Hindlimb muscle (tissue), 1 donor: Measurements from ENCODE around the gene ATP8B4. TPM values are rescaled to one million over a fixed set of nuclear protein-coding genes. Genes with fewer than 3 reads are reported as not detected.
"Not testable (repeated sequence)": the region's sequence is repeated elsewhere in the genome, so short reads cannot be mapped to it uniquely, and the experiment has no call there.

Experiments
- DNase-seq: peaks from one replicate; pipeline ENCODE4 v3.0.0-alpha.2; 2013
- polyA plus RNA-seq: library from polyadenylated mRNA; unstranded; fragments of 120-200 nt; gene quantifications from one replicate; pipeline ENCODE4 v1.2.1, GENCODE V29; 2013; ENCODE audit not compliant: insufficient read length

The ATP8B4 gene
- polyA plus RNA-seq, 1 donor = 4.3 TPM

- no peak for DNase-seq
Measured at GRCh38 chr15:50108461-50108860, 10.6 kb downstream of the ATP8B4 start.

- no peak for DNase-seq
Measured at GRCh38 chr15:50107591-50108408, 11.2 kb downstream of the ATP8B4 start.

- no peak for DNase-seq
Measured at GRCh38 chr15:50107157-50107556, 11.9 kb downstream of the ATP8B4 start.

- DNase-seq = no peak
Measured at GRCh38 chr15:50106457-50106856, 12.6 kb downstream of the ATP8B4 start.

GRCh38 chr15:50100486-50100885 lies 18.5 kb downstream of the ATP8B4 start:
- DNase-seq = no peak

GRCh38 chr15:50098545-50098944 lies 20.5 kb downstream of the ATP8B4 start:
- DNase-seq = no peak

GRCh38 chr15:50095938-50096821 lies 22.9 kb downstream of the ATP8B4 start:
- no peak for DNase-seq

- DNase-seq = not testable (repeated sequence)
Measured at GRCh38 chr15:50089386-50089785, 29.6 kb downstream of the ATP8B4 start.

- no peak for DNase-seq
Measured at GRCh38 chr15:50084932-50085331, 34.1 kb downstream of the ATP8B4 start.

- DNase-seq = no peak
Measured at GRCh38 chr15:50083424-50084025, 35.5 kb downstream of the ATP8B4 start.

GRCh38 chr15:50082066-50082465 lies 37.0 kb downstream of the ATP8B4 start:
- DNase-seq = peak; percentile 63

- DNase-seq = peak; percentile 25
Measured at GRCh38 chr15:50077651-50078050, 41.4 kb downstream of the ATP8B4 start.

GRCh38 chr15:50077176-50077575 lies 41.9 kb downstream of the ATP8B4 start:
- peak; percentile 19 for DNase-seq

GRCh38 chr15:50075319-50075718 lies 43.7 kb downstream of the ATP8B4 start:
- no peak for DNase-seq

GRCh38 chr15:50071551-50072258 lies 47.3 kb downstream of the ATP8B4 start:
- no peak for DNase-seq

- DNase-seq = no peak
Measured at GRCh38 chr15:50068016-50068415, 51.0 kb downstream of the ATP8B4 start.

- DNase-seq = no peak
Measured at GRCh38 chr15:50067254-50067653, 51.8 kb downstream of the ATP8B4 start.

GRCh38 chr15:50066666-50067065 lies 52.4 kb downstream of the ATP8B4 start:
- no peak for DNase-seq

- DNase-seq = no peak
Measured at GRCh38 chr15:50066202-50066601, 52.8 kb downstream of the ATP8B4 start.

GRCh38 chr15:50065279-50065678 lies 53.8 kb downstream of the ATP8B4 start:
- DNase-seq = no peak

- DNase-seq = no peak
Measured at GRCh38 chr15:50064673-50065072, 54.4 kb downstream of the ATP8B4 start.

GRCh38 chr15:50063226-50063625 lies 55.8 kb downstream of the ATP8B4 start:
- DNase-seq = no peak

GRCh38 chr15:50061503-50061902 lies 57.5 kb downstream of the ATP8B4 start:
- DNase-seq = no peak
